ENCODE data around the gene ONECUT2.

- TF ChIP-seq EZH2 (IDR thresholded peaks at IDR 0.05; ENCODE audit: borderline replicate concordance, low read depth, low read length, severe bottlenecking), result no peak
- TF ChIP-seq, protein P1, sequence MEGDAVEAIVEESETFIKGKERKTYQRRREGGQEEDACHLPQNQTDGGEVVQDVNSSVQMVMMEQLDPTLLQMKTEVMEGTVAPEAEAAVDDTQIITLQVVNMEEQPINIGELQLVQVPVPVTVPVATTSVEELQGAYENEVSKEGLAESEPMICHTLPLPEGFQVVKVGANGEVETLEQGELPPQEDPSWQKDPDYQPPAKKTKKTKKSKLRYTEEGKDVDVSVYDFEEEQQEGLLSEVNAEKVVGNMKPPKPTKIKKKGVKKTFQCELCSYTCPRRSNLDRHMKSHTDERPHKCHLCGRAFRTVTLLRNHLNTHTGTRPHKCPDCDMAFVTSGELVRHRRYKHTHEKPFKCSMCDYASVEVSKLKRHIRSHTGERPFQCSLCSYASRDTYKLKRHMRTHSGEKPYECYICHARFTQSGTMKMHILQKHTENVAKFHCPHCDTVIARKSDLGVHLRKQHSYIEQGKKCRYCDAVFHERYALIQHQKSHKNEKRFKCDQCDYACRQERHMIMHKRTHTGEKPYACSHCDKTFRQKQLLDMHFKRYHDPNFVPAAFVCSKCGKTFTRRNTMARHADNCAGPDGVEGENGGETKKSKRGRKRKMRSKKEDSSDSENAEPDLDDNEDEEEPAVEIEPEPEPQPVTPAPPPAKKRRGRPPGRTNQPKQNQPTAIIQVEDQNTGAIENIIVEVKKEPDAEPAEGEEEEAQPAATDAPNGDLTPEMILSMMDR (IDR thresholded peaks at IDR 0.05; ENCODE audit: borderline replicate concordance, extremely low read depth, low read length, poor library complexity, severe bottlenecking), result no peak
These were observed 99.3 kb downstream of the ONECUT2 start for GRCh38 chr18:57534511-57534909.

Data from DND-41 (cell line).